ENCODE measurements around the gene DHX9.
"Not testable (repeated sequence)": the region's sequence is repeated elsewhere in the genome, so short reads cannot be mapped to it uniquely, and the experiment has no call there.

Gene DHX9

GRCh38 chr1:182888736-182889531 lies 49.8 kb downstream of the DHX9 start:
- no peak for DNase-seq (ENCODE audit: low read depth in 1 of 2, low spot score in 1 of 2)

- DNase-seq (ENCODE audit: low read depth in 1 of 2, low spot score in 1 of 2) = no peak
Measured at GRCh38 chr1:182889997-182890396, 50.9 kb downstream of the DHX9 start.

- DNase-seq (ENCODE audit: low read depth in 1 of 2, low spot score in 1 of 2) = no peak
Measured at GRCh38 chr1:182890927-182891610, 51.9 kb downstream of the DHX9 start.

- DNase-seq (ENCODE audit: low read depth in 1 of 2, low spot score in 1 of 2) = no peak
Measured at GRCh38 chr1:182897696-182898095, 58.5 kb downstream of the DHX9 start.

GRCh38 chr1:182901946-182902345 lies 62.8 kb downstream of the DHX9 start:
- not testable (repeated sequence) for DNase-seq (ENCODE audit: low read depth in 1 of 2, low spot score in 1 of 2)

- DNase-seq (ENCODE audit: low read depth in 1 of 2, low spot score in 1 of 2) = no peak
Measured at GRCh38 chr1:182905321-182905720, 66.2 kb downstream of the DHX9 start.

- no peak for DNase-seq (ENCODE audit: low read depth in 1 of 2, low spot score in 1 of 2)
Measured at GRCh38 chr1:182909578-182909977, 70.4 kb downstream of the DHX9 start.

- no peak for DNase-seq (ENCODE audit: low read depth in 1 of 2, low spot score in 1 of 2)
Measured at GRCh38 chr1:182910143-182910542, 71.0 kb downstream of the DHX9 start.

- DNase-seq (ENCODE audit: low read depth in 1 of 2, low spot score in 1 of 2) = no peak
Measured at GRCh38 chr1:182913401-182913800, 74.3 kb downstream of the DHX9 start.

- DNase-seq (ENCODE audit: low read depth in 1 of 2, low spot score in 1 of 2) = no peak
Measured at GRCh38 chr1:182917378-182917777, 78.2 kb downstream of the DHX9 start.

GRCh38 chr1:182925661-182926060 lies 86.5 kb downstream of the DHX9 start:
- no peak for DNase-seq (ENCODE audit: low read depth in 1 of 2, low spot score in 1 of 2)

- DNase-seq (ENCODE audit: low read depth in 1 of 2, low spot score in 1 of 2) = no peak
Measured at GRCh38 chr1:182927693-182928433, 88.7 kb downstream of the DHX9 start.

GRCh38 chr1:182930985-182931384 lies 91.8 kb downstream of the DHX9 start:
- DNase-seq (ENCODE audit: low read depth in 1 of 2, low spot score in 1 of 2) = no peak

GRCh38 chr1:182935716-182936115 lies 96.6 kb downstream of the DHX9 start:
- DNase-seq (ENCODE audit: low read depth in 1 of 2, low spot score in 1 of 2) = no peak

Measured in stimulated activated CD4-positive, alpha-beta T cell treated with anti-CD3 and anti-CD28 coated beads, Interleukin-15, amount 100 ng/mL, for 1 hour (primary cell).